Liver (tissue), 9 donors: ENCODE data around the gene SECTM1. TPM values are rescaled to one million over a fixed set of nuclear protein-coding genes. Genes with fewer than 3 reads are reported as not detected.

Experiments used
- DNase-seq: peaks from one replicate; pipeline ENCODE4 v3.0.0-alpha.2; 2017; ENCODE audit warnings: low spot score
- H3K27ac ChIP-seq, 2 donors: one replicate each; pipeline ENCODE4 v1.7.0; 2013; ENCODE audit warnings: inconsistent platforms in 2 of 2, low read length in 2 of 2, control low read depth in 1 of 2, low read depth in 1 of 2, mild to moderate bottlenecking in 1 of 2
- H3K27me3 ChIP-seq, 4 donors: one replicate each; pipeline versions ENCODE4 v1.6.1 to v1.7.0; 2013; ENCODE audit warnings: low read length in 3 of 4, inconsistent platforms in 1 of 4, mild to moderate bottlenecking in 1 of 4, moderate library complexity in 1 of 4; ENCODE audit not compliant: control insufficient read depth in 4 of 4, insufficient read depth in 4 of 4
- H3K36me3 ChIP-seq, 4 donors: one replicate each; pipeline versions ENCODE4 v1.6.1 to v1.7.0; 2013; ENCODE audit warnings: low read length in 3 of 4, mild to moderate bottlenecking in 3 of 4, low read depth in 1 of 4, moderate library complexity in 1 of 4; ENCODE audit not compliant: control insufficient read depth in 4 of 4, insufficient read depth in 3 of 4
- H3K4me1 ChIP-seq, 4 donors: one replicate each; pipeline versions ENCODE4 v1.6.1 to v1.7.0; 2013; ENCODE audit warnings: low read length in 3 of 4, mild to moderate bottlenecking in 3 of 4, moderate library complexity in 1 of 4; ENCODE audit not compliant: control insufficient read depth in 4 of 4, insufficient read depth in 4 of 4
- H3K4me3 ChIP-seq, 3 donors: one replicate each; pipeline versions ENCODE4 v1.6.1 to v1.7.0; 2013; ENCODE audit warnings: low read length in 3 of 3, control low read depth in 1 of 3, low read depth in 1 of 3, mild to moderate bottlenecking in 1 of 3
- H3K9ac ChIP-seq, 2 donors: one replicate each; pipeline ENCODE4 v1.7.0; 2013; ENCODE audit warnings: low read length in 2 of 2, mild to moderate bottlenecking in 2 of 2, moderate library complexity in 2 of 2, control low read depth in 1 of 2, low read depth in 1 of 2
- H3K9me3 ChIP-seq, 4 donors: one replicate each; pipeline versions ENCODE4 v1.6.1 to v1.7.0; 2013; ENCODE audit warnings: low read length in 3 of 4; ENCODE audit not compliant: control insufficient read depth in 4 of 4
- ATF3 ChIP-seq: IDR thresholded peaks from 2 replicates; pipeline ENCODE4 v1.6.1; 2016; ENCODE audit warnings: antibody characterized with exemption
- EGR1 ChIP-seq, 2 donors: IDR thresholded peaks; 2 replicates each; pipeline ENCODE4 v1.6.1; 2016 to 2018; ENCODE audit warnings: antibody characterized with exemption in 2 of 2, low read depth in 2 of 2
- FOXA1 ChIP-seq: IDR thresholded peaks from 2 replicates; pipeline ENCODE4 v1.6.1; 2016; ENCODE audit warnings: antibody characterized with exemption
- FOXA2 ChIP-seq: IDR thresholded peaks from 2 replicates; pipeline ENCODE4 v1.6.1; 2016; ENCODE audit warnings: antibody characterized with exemption
- HNF4A ChIP-seq, 2 donors: conservative IDR thresholded peaks; 2 replicates each; pipeline ENCODE4 v1.6.1; 2016; ENCODE audit warnings: antibody characterized with exemption in 2 of 2, mild to moderate bottlenecking in 2 of 2
- HNF4G ChIP-seq: IDR thresholded peaks from 2 replicates; pipeline ENCODE4 v1.6.1; 2016; ENCODE audit warnings: antibody characterized with exemption
- JUND ChIP-seq, 2 donors: IDR thresholded peaks; 2 replicates each; pipeline ENCODE4 v1.6.1; 2016; ENCODE audit warnings: antibody characterized with exemption in 2 of 2
- NR2F2 ChIP-seq: IDR thresholded peaks from 2 replicates; pipeline ENCODE4 v1.6.1; 2016; ENCODE audit warnings: antibody characterized with exemption
- RAD21 ChIP-seq, 2 donors: IDR thresholded peaks; 2 replicates each; pipeline ENCODE4 v1.6.1; 2016; ENCODE audit warnings: antibody characterized with exemption in 2 of 2, mild to moderate bottlenecking in 2 of 2
- REST ChIP-seq: IDR thresholded peaks from 2 replicates; pipeline ENCODE4 v1.6.1; 2016; ENCODE audit warnings: antibody characterized with exemption, mild to moderate bottlenecking
- RXRA ChIP-seq, 2 donors: IDR thresholded peaks; 2 replicates each; pipeline ENCODE4 v1.6.1; 2017 to 2018; ENCODE audit warnings: antibody characterized with exemption in 2 of 2, mild to moderate bottlenecking in 1 of 2
- SP1 ChIP-seq: IDR thresholded peaks from 2 replicates; pipeline ENCODE4 v1.6.1; 2018; ENCODE audit warnings: antibody characterized with exemption, mild to moderate bottlenecking
- TAF1 ChIP-seq: conservative IDR thresholded peaks from 2 replicates; pipeline ENCODE4 v1.6.1; 2016; ENCODE audit warnings: antibody characterized with exemption, mild to moderate bottlenecking
- YY1 ChIP-seq: IDR thresholded peaks from 2 replicates; pipeline ENCODE4 v1.6.1; 2016; ENCODE audit warnings: antibody characterized with exemption, mild to moderate bottlenecking
- WGBS: extraction: QIAGEN DNeasy Blood & Tissue Kit; methylation state at CpG from one replicate; pipeline ENCODE4 v1.1.7; 2013; 5-methylcytosine and 5-hydroxymethylcytosine counted together
- polyA plus RNA-seq, 2 donors: library from polyadenylated mRNA; stranded (reverse) in 1 of 2; unstranded in 1 of 2; fragments of 200-250 nt in 1 of 2; fragments of >200 nt in 1 of 2; fragmentation: Nextera tagmentation in 1 of 2; extraction: Ambion mirVana in 1 of 2; gene quantifications; one replicate each; pipeline versions ENCODE4 v1.2.1 to v1.2.3, GENCODE V29; 2013 to 2015
- total RNA-seq, 2 donors: library from RNA; depleted of rRNA; stranded (reverse); fragments of >200 nt; gene quantifications; one replicate each; pipeline ENCODE4 v1.2.3, GENCODE V29; 2014
- TF ChIP-seq, protein P1 (sequence below): fragments of 150-350 bp; IDR thresholded peaks from 2 replicates; pipeline ENCODE4 v1.5.1; 2017; ENCODE audit warnings: improper control_type of control experiment, low read depth, low read length; ENCODE audit not compliant: missing input control
- TF ChIP-seq, protein P2 (sequence below): IDR thresholded peaks from 2 replicates; pipeline ENCODE4 v1.6.1; 2016; ENCODE audit warnings: antibody characterized with exemption
- donor health status: healthy.
- donor health status: healthy.
- donor health status: healthy.
- donor health status: healthy.
- donor health status: healthy.

The SECTM1 gene
- total and polyA plus RNA-seq, 4 donors, result 1.3 to 14.2 (median 4.6) TPM

DNA sequence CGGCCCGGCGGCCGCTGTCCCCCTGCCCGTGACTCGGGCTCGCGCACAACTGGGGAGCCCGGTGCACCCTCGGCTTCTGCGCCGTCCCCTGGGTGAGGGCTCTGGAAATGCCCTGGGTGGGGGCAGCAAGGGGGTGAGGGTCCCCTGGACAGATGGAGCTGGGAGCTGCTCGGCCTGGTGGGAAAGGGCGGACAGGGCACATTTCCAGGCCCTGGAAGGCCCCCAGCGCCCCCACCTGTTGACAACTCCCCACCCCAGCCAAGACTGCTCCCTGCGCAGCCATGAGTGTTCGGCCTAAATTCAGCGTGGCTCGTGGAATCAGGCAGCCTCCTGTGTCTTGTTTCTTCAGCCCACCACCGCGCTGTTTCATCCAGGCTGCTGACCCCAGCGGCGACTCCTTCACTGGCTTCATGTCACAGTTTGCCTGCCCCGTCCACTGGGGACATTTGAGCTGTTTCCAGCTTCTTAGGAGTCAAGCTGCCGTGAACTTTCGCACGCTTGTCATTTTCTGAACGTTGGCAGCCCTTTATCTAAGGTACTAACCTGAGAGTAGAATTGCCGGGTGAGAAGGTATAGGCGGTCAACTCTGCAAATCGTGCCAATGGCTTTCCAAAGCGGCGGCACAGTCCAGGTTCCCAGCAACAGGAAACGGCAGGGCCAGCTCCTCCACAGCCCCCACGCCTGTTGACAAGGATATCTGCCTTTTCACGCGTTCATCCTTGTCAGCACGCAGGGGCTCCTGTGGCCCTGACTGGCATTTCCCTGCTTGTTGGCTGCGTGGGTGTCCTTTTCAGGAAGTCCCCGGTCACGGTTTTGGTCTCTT, 38.9 kb upstream of the SECTM1 start:
- no peak for TF ChIP-seq YY1
- no peak for TF ChIP-seq FOXA2
- no peak for TF ChIP-seq SP1
- no peak for TF ChIP-seq EGR1 (IDR thresholded peaks at IDR 0.05; ENCODE audit: low read depth in 2 of 2)
- no peak for TF ChIP-seq TAF1
- TF ChIP-seq ATF3, result no peak
- TF ChIP-seq HNF4A (conservative IDR thresholded peaks at IDR 0.05), result no peak
- TF ChIP-seq FOXA1, result no peak
- no peak for TF ChIP-seq RXRA (IDR thresholded peaks at IDR 0.05)
- TF ChIP-seq REST, result no peak
- TF ChIP-seq, protein P1, sequence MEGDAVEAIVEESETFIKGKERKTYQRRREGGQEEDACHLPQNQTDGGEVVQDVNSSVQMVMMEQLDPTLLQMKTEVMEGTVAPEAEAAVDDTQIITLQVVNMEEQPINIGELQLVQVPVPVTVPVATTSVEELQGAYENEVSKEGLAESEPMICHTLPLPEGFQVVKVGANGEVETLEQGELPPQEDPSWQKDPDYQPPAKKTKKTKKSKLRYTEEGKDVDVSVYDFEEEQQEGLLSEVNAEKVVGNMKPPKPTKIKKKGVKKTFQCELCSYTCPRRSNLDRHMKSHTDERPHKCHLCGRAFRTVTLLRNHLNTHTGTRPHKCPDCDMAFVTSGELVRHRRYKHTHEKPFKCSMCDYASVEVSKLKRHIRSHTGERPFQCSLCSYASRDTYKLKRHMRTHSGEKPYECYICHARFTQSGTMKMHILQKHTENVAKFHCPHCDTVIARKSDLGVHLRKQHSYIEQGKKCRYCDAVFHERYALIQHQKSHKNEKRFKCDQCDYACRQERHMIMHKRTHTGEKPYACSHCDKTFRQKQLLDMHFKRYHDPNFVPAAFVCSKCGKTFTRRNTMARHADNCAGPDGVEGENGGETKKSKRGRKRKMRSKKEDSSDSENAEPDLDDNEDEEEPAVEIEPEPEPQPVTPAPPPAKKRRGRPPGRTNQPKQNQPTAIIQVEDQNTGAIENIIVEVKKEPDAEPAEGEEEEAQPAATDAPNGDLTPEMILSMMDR, result no peak
- no peak for TF ChIP-seq RAD21 (IDR thresholded peaks at IDR 0.05)
- 45% methylated on average over 41 of the region's 41 CpGs for WGBS
- DNase-seq, result no peak
- peaks cover 5 to 27% (median 15%) of the 10 kb centered on the region in 4 donors for H3K4me1 ChIP-seq
- H3K36me3 ChIP-seq, result no peaks in the 10 kb centered on the region
- peaks cover 0 to 17% (median 3%) of the 10 kb centered on the region in 4 donors for H3K27me3 ChIP-seq
- H3K27ac ChIP-seq, result no peak overlapping the region
- no peaks in the 10 kb centered on the region for H3K9me3 ChIP-seq
- H3K4me3 ChIP-seq, result no peak overlapping the region
- H3K9ac ChIP-seq, result no peak overlapping the region

GRCh38 chr17:82371333-82372248, 38.0 kb upstream of the SECTM1 start, which contains the start of gene UTS2R:
Gene UTS2R (plus strand): TSS chr17:82371765. CDS start chr17:82374325, 2,560 bp downstream.
- TF ChIP-seq FOXA2 (no peak), EGR1 (IDR thresholded peaks at IDR 0.05; ENCODE audit: low read depth in 2 of 2) (no peak), TAF1 (no peak), JUND (IDR thresholded peaks at IDR 0.05) (no peak), RAD21 (IDR thresholded peaks at IDR 0.05) (no peak), HNF4A (conservative IDR thresholded peaks at IDR 0.05) (no peak), NR2F2 (no peak), HNF4G (no peak), ATF3 (no peak)
- TF ChIP-seq, protein P2, sequence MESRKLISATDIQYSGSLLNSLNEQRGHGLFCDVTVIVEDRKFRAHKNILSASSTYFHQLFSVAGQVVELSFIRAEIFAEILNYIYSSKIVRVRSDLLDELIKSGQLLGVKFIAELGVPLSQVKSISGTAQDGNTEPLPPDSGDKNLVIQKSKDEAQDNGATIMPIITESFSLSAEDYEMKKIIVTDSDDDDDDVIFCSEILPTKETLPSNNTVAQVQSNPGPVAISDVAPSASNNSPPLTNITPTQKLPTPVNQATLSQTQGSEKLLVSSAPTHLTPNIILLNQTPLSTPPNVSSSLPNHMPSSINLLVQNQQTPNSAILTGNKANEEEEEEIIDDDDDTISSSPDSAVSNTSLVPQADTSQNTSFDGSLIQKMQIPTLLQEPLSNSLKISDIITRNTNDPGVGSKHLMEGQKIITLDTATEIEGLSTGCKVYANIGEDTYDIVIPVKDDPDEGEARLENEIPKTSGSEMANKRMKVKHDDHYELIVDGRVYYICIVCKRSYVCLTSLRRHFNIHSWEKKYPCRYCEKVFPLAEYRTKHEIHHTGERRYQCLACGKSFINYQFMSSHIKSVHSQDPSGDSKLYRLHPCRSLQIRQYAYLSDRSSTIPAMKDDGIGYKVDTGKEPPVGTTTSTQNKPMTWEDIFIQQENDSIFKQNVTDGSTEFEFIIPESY, result no peak
- TF ChIP-seq, protein P1, result no peak
- no peaks in the 10 kb centered on the region for H3K36me3 ChIP-seq
- no peak within 1 kb of the TSS for H3K27ac ChIP-seq
- H3K4me3 ChIP-seq, result peak within 1 kb of the TSS in 2 of 3 donors; percentile 55 to 60
- DNase-seq, result no peak
- H3K9ac ChIP-seq, result no peak within 1 kb of the TSS
- 9% methylated on average over 109 of the region's 109 CpGs for WGBS
- peaks cover 5 to 27% (median 15%) of the 10 kb centered on the region in 4 donors for H3K4me1 ChIP-seq
- H3K27me3 ChIP-seq, result peaks cover 0 to 17% (median 3%) of the 10 kb centered on the region in 4 donors
- H3K9me3 ChIP-seq, result no peaks in the 10 kb centered on the region
